GM12875 (cell line): ENCODE measurements around the gene LGI4.

Source experiments
- H3K4me3 ChIP-seq: one replicate; pipeline ENCODE4 v1.5.1; 2011; ENCODE audit warnings: low read depth, low read length, control low read depth
- TF ChIP-seq, protein P1 (sequence below): IDR thresholded peaks from 2 replicates; pipeline ENCODE4 v1.5.1; 2011; ENCODE audit warnings: low read depth, mild to moderate bottlenecking, control low read depth, inconsistent platforms, low read length, moderate library complexity, borderline replicate concordance; ENCODE audit not compliant: insufficient read depth

The LGI4 gene

DNA sequence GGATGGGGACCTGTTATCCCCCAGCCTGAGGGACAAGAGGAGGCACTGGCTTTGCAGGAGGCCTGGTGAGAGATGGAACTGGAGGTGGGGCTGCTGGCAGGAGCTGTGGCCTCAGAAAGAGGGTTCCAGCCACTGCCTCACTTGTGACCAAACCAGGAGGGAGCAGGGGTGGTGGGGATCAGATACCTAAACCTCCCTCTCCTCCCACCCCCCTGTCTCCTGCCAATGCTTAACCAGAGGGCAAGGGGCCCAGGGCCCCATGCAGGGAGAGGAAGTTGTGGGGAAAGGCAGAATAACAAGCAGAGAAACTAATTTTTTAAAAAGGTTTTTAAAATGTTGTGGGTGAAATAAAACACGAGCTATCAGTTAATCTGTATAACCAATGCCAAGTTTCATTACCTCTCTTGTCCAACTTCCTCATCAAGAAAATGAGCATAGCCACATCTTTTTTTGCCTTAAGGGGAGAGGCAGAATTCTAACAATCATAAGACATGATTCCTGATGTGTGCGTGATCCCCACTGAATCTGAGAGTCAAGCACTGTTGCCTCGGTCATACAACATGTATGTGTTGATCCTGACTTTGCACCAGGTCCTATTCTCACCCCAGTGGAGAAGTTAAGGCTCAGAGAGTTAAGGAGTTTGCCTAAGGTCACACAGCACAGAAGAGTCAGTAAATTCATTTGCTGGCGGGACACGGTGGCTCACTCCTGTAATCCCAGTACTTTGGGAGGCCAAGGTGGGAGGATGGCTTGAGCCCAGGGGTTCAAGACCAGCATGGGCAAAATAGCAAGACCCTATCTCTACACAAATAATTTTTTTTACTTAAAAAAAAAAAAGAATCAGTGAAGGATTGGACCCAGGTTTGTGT is 32.6 kb upstream of the LGI4 start:
- TF ChIP-seq, protein P1, sequence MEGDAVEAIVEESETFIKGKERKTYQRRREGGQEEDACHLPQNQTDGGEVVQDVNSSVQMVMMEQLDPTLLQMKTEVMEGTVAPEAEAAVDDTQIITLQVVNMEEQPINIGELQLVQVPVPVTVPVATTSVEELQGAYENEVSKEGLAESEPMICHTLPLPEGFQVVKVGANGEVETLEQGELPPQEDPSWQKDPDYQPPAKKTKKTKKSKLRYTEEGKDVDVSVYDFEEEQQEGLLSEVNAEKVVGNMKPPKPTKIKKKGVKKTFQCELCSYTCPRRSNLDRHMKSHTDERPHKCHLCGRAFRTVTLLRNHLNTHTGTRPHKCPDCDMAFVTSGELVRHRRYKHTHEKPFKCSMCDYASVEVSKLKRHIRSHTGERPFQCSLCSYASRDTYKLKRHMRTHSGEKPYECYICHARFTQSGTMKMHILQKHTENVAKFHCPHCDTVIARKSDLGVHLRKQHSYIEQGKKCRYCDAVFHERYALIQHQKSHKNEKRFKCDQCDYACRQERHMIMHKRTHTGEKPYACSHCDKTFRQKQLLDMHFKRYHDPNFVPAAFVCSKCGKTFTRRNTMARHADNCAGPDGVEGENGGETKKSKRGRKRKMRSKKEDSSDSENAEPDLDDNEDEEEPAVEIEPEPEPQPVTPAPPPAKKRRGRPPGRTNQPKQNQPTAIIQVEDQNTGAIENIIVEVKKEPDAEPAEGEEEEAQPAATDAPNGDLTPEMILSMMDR = no peak
- H3K4me3 ChIP-seq = no peak overlapping the region

DNA sequence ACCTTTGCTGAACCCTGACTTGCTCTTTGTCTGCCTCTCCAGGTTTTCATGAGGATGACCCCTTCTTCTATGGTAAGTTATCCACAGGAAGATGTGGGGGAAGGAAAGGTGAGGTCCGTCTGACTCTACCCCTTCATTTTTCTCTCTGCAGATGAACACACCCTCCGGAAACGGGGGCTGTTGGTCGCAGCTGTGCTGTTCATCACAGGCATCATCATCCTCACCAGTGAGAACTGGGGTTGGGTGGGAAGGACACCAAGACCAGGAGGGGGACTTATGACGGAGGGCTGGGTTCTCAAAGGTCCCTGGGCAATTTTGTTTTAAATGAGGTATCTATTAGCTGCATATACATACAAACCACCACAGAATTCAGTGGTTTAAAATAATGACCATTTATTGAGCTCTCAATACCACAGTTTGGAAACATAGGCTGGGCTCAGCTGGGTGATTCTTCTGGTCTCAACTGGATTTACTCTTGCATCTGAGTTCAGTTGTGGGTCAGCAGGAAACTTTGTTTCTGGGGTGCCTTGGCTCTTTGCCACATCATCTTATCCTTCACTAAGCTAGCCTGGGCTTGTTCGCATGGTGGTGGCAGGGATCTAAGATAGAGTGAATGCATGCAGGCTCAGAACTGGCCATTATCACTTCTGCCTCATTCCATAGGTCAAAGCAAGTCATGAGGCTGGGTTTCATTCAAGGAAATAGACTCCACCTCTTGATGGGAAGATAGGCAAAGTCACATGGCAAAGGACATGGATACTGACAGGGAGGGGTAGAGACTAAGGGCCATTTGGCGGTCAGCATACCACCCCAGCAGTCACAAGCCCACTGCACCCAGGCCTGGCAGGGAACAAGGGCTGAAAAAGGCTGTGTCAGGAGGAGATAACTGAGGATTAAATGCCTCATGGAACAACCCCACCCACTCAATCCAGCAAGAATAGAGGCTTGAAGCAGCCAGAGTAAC is 31.5 kb upstream of the LGI4 start:
- H3K4me3 ChIP-seq = no peak overlapping the region
- TF ChIP-seq, protein P1 = no peak

DNA sequence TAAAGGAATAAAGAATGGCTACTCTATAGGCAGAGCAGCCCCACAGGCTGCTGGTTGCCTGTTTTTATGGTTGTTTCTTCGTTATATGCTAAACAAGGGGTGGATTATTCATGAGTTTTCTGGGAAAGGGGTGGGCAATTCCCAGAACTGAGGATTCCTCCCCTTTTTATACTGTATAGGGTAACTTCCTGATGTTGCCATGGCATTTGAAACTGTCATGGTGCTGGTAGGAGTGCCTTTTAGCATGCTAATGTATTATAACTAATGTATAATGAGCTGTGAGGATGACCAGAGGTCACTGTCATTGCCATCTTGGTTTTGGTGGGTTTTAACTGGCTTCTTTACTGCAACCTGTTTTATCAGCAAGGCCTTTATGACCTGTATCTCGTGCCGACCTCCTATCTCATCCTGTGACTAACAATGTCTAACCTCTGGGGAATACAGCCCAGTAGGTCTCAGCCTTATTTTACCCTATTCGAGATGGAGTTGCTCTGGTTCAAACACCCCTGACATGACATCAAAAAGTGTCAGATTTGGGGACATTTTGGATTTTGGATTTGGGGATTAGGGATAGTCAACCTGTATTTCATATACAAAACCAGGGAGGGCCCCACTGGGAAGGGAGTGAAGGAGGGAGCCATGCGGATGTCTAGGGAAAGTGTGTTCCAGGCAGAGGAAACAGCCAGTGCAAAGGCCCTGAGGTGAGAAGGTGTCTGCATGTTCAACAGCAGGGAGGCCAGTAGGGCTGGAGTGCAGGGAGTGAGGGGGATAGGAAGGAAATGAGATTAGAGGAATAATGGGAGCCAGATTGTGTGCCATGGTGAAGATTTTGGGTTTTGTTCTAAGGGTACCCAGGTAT is 30.6 kb upstream of the LGI4 start:
- TF ChIP-seq, protein P1 = no peak
- no peak overlapping the region for H3K4me3 ChIP-seq

DNA sequence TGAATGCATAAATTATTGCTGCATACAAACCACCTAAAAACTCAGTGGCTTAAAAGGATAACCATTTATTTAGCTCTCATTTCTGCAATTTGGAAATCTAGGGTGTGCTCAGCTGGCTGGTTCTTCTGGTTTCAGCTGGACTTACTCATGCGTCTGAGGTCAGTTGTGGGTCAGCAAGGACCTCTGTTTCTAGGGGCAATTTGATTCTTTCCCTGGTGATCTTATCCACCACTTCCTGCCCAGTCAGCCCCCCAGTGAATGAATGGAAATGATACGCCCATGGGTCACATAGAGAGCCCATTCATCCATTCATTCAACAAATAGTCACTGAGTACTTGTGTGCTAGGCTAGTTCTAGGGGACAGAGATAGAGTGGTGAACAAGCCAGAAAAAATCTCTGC is 29.6 kb upstream of the LGI4 start:
- TF ChIP-seq, protein P1 = no peak

DNA sequence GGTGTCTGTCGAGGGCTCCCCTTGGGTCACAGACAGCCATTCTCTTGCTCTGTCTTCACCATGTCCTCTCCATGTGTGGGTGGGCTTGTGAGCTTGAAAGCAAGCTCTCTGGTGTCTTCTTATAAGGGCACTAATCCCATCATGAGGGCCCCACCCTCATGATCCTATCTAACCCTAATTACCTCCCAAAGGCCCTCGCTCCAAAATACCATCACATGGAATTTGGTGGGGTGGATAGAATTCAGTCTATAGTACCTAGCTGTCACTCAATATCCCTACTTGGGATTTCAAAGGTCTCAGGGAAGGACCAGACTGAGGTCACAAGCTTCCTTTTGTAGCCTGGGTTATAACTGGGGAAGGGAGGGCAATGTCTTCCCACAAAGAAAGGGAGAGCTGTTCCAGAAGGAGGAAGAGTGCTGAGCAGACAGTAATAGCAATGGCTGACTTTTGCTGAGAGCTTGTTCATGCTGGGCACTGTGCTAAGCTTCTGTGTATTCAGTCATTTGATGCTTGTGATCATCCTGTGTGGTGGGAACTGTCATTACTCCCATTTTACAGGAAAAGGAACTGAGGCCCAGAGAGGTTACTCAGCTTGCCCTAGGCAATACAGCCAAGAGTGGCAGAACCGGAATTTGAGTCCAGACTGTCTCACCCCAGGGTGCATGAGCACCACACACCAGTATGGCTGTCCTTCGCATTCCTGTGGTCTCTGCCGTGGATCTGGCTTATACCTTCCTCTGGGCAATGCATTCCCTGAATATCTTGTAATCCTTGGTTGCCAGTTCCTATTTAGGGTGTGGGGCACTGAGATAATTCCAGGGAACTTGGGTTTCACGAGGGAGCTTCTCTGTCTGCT is 27.8 kb upstream of the LGI4 start:
- TF ChIP-seq, protein P1 = no peak

More for the DNA sequence above, 29.6 kb upstream of the LGI4 start:
- H3K4me3 ChIP-seq = no peak overlapping the region

DNA sequence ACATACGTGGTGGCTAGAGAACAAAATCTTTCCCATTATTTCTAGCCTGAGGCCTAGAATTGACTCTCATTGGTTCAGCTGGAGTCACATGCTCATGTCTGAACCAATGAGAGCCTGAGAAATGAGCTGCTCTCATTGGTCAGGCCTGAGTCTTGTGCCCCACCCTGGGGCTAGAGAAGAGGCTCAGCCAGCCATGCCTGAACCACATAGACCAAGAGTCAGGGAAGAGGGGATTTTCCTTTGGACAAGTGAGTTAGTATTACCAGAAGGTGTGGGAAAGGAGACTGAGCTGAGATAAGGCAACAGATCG is 26.5 kb upstream of the LGI4 start:
- TF ChIP-seq, protein P1 = no peak

More for the DNA sequence above, 27.8 kb upstream of the LGI4 start:
- H3K4me3 ChIP-seq = no peak overlapping the region

More for the DNA sequence above, 26.5 kb upstream of the LGI4 start:
- no peak overlapping the region for H3K4me3 ChIP-seq
